Prostate gland (tissue), 2 donors: Measurements from ENCODE around the gene PCDHGA6. TPM values are rescaled to one million over a fixed set of nuclear protein-coding genes. Genes with fewer than 3 reads are reported as not detected.

Source experiments
- DNase-seq: peaks from one replicate; pipeline ENCODE4 v3.0.0-alpha.2; 2019; ENCODE audit warnings: low spot score
- H3K27ac ChIP-seq, 2 donors: fragments of 200-600 bp; sonication (generic); 2 replicates each; pipeline ENCODE4 v1.5.1; 2017 to 2019
- H3K27me3 ChIP-seq: fragments of 200-600 bp; sonication (generic); replicated peaks from 2 replicates; pipeline ENCODE4 v1.5.1; 2019; ENCODE audit not compliant: insufficient read depth
- H3K36me3 ChIP-seq, 2 donors: fragments of 200-600 bp; sonication (generic); 1 replicate in 1 of 2; 2 replicates in 1 of 2; pipeline versions ENCODE4 v1.5.1 to v1.8.1; 2017 to 2019
- H3K4me1 ChIP-seq: fragments of 200-600 bp; sonication (generic); replicated peaks from 2 replicates; pipeline ENCODE4 v1.5.1; 2019
- H3K4me3 ChIP-seq, 2 donors: fragments of 200-600 bp; sonication (generic); 2 replicates each; pipeline ENCODE4 v1.5.1; 2017 to 2019
- H3K9me3 ChIP-seq: fragments of 200-600 bp; sonication (generic); 2 replicates; pipeline ENCODE4 v1.5.1; 2017
- CTCF ChIP-seq, 4 experiments: fragments of 200-600 bp in 2 of 4; fragments of 450-650 bp in 2 of 4; sonication (generic) in 2 of 4; IDR thresholded peaks; 1 replicate in 3 of 4; 2 replicates in 1 of 4; pipeline ENCODE4 v1.5.1; 2016 to 2019; ENCODE audit warnings: antibody characterized with exemption in 4 of 4, mild to moderate bottlenecking in 2 of 4, moderate library complexity in 2 of 4
- POLR2A ChIP-seq: fragments of 450-650 bp; IDR thresholded peaks from one replicate; pipeline ENCODE4 v1.6.1; 2016; ENCODE audit warnings: antibody characterized with exemption, mild to moderate bottlenecking
- POLR2AphosphoS5 ChIP-seq: sonication (generic); formaldehyde crosslinking; IDR thresholded peaks from one replicate; pipeline ENCODE4 v1.6.1; 2017; ENCODE audit warnings: antibody characterized with exemption
- WGBS: methylation state at CpG from one replicate; pipeline ENCODE4 v1.1.5; 2018; 5-methylcytosine and 5-hydroxymethylcytosine counted together
- intact Hi-C: fragments of 100-400 bp; cut with DNase I; formaldehyde crosslinking; loops from one replicate; pipeline ENCODE4 v1.14.2; 2022
- total RNA-seq, 2 donors: library from RNA; depleted of rRNA; stranded (reverse); fragments of >200 nt; gene quantifications; one replicate each; pipeline ENCODE4 v1.1.0, GENCODE V29; 2016

Gene PCDHGA6
- total RNA-seq, 2 donors from 2014 or later, result 2.0 to 8.4 TPM

DNA sequence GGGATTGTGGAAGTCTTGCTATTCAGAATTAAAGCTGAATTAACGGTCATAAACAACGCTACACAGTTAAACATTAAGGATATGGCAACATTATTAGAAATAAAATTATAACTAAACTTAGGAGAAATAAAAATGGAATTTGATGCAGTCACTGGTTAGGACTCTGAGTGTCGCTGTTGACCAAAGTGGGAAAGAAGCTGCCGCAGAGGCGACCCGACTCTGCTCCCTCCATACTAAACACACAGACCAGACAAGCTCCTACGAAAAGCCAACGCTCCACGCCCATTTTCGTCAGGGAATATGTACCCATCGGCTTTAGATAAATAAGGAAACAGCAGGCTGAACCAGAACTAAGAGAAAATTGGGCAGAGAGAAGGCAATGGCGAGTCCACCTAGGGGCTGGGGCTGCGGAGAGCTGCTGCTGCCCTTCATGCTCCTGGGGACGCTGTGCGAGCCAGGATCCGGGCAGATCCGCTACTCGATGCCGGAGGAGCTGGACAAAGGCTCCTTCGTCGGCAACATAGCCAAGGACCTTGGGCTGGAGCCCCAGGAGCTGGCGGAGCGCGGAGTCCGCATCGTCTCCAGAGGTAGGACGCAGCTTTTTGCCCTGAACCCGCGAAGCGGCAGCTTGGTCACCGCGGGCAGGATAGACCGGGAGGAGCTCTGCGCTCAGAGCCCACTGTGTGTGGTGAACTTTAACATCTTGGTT lies 9.6 kb upstream of the PCDHGA6 start, which contains the start of gene PCDHGA5:
Gene PCDHGA5 (plus strand): TSS at position 211 of the 709 bp plus-strand sequence. CDS start 169 bp downstream, at position 380.
- H3K27ac ChIP-seq, result no peak within 1 kb of the TSS
- H3K4me1 ChIP-seq, result no peaks in the 10 kb centered on the region
- no peak for DNase-seq
- 10% methylated on average over 34 of the region's 34 CpGs for WGBS
- intact Hi-C loops, result no loop called here
- peaks cover 23% of the 10 kb centered on the region for H3K27me3 ChIP-seq
- H3K9me3 ChIP-seq, result no peaks in the 10 kb centered on the region
- no peak for TF ChIP-seq POLR2A
- no peak for TF ChIP-seq CTCF (IDR thresholded peaks at IDR 0.05)
- no peak for TF ChIP-seq POLR2AphosphoS5
- H3K36me3 ChIP-seq, result no peaks in the 10 kb centered on the region
- no peak within 1 kb of the TSS for H3K4me3 ChIP-seq

GRCh38 chr5:141366016-141366896 lies 7.4 kb upstream of the PCDHGA6 start:
- Histone ChIP-seq H3K36me3 (no peaks in the 10 kb centered on the region), H3K27me3 (peaks cover 17% of the 10 kb centered on the region), H3K4me3 (no peak overlapping the region), H3K4me1 (no peaks in the 10 kb centered on the region), H3K9me3 (no peaks in the 10 kb centered on the region), H3K27ac (no peak overlapping the region)
- DNase-seq, result no peak
- 20% methylated on average over 31 of the region's 46 CpGs for WGBS
- intact Hi-C loops, result no loop called here
- TF ChIP-seq CTCF (IDR thresholded peaks at IDR 0.05), result no peak
- no peak for TF ChIP-seq POLR2AphosphoS5
- TF ChIP-seq POLR2A, result no peak

DNA sequence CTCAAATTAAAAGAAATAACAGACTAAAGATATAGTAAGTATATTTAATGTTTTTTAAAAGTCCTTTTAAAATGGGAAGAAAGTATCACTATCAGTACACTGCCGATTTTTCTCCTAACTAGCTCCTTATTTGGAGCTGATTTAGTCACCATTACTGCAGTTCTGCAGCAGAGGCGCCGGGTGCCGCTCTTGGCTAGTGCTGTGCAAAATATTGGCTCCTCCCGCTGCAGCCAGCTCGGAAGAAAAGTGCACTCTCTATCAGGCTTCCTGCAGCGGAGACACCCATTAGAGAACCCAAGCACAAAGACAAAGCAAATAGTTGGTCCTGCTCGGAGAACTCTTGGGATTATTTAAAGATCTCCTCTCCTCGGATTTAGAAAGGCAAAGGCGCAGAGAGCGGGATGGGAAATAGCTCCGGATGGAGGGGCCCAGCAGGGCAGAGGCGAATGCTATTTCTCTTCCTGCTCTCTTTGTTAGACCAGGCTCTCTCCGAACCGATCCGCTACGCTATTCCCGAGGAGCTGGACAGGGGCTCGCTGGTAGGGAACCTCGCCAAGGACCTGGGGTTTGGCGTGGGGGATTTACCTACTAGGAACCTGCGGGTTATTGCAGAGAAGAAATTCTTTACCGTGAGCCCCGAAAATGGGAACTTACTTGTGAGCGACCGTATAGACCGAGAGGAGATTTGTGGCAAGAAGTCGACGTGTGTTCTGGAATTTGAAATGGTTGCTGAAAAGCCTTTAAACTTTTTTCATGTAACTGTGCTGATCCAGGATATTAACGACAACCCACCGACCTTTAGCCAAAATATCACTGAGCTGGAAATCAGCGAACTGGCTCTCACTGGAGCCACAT lies 3.5 kb upstream of the PCDHGA6 start, which contains the start of gene PCDHGB3:
Gene PCDHGB3 (plus strand): TSS at position 249 of the 855 bp plus-strand sequence. CDS start 153 bp downstream, at position 402.
- H3K4me3 ChIP-seq, result no peak within 1 kb of the TSS
- TF ChIP-seq POLR2AphosphoS5 (no peak), CTCF (IDR thresholded peaks at IDR 0.05) (peak in 1 of 4 experiments; percentile 21)
- H3K4me1 ChIP-seq, result no peaks in the 10 kb centered on the region
- H3K27me3 ChIP-seq, result peaks cover 8% of the 10 kb centered on the region
- 17% methylated on average over 32 of the region's 32 CpGs for WGBS
- H3K36me3 ChIP-seq, result no peaks in the 10 kb centered on the region
- DNase-seq, result no peak
- no peaks in the 10 kb centered on the region for H3K9me3 ChIP-seq
- intact Hi-C loops, result no loop called here
- no peak within 1 kb of the TSS for H3K27ac ChIP-seq

DNA sequence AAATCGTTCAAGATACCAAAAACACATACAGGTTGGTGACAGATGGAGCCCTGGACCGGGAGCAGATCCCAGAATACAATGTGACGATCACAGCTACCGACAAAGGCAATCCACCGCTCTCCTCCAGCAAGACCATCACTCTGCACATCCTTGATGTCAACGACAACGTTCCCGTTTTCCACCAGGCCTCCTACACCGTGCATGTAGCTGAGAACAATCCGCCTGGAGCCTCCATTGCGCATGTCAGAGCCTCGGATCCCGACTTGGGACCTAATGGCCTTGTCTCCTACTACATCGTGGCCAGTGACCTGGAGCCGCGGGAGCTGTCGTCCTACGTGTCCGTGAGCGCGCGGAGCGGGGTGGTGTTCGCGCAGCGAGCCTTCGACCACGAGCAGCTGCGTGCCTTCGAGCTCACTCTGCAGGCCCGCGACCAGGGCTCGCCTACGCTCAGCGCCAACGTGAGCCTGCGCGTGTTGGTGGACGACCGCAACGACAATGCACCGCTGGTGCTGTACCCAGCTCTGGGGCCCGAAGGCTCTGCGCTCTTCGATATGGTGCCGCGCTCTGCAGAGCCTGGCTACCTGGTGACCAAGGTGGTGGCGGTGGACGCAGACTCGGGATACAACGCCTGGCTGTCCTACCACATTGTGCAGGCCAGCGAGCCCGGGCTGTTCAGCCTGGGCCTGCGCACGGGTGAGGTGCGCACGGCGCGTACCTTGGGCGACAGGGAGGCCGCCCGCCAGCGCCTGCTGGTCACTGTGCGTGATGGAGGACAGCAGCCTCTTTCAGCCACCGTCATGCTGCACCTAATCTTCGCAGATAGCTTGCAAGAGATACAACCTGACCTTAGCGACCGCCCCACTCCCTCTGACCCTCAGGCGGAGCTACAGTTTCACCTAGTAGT lies 1.9 kb upstream of the PCDHGA6 start:
- DNase-seq, result no peak
- WGBS, result 18% methylated on average over 41 of the region's 69 CpGs
- no peaks in the 10 kb centered on the region for H3K4me1 ChIP-seq
- intact Hi-C loops, result no loop called here
- H3K27ac ChIP-seq, result no peak overlapping the region
- H3K4me3 ChIP-seq, result no peak overlapping the region
- no peaks in the 10 kb centered on the region for H3K9me3 ChIP-seq
- peaks cover 4% of the 10 kb centered on the region for H3K27me3 ChIP-seq
- TF ChIP-seq CTCF (IDR thresholded peaks at IDR 0.05), result no peak
- TF ChIP-seq POLR2A, result no peak
- TF ChIP-seq POLR2AphosphoS5, result no peak
- no peaks in the 10 kb centered on the region for H3K36me3 ChIP-seq
